NCI-H2227 (cell line): ENCODE data around the gene GNG11.

ENCODE experiments used
- DNase-seq: peaks from one replicate; lab custom pipeline; 2025; ENCODE audit not compliant: unreplicated experiment; lab: John Stamatoyannopoulos, UW

The GNG11 gene

GRCh38 chr7:93921607-93922566 lies at the start of gene GNG11:
TSS of gene GNG11 (plus strand) at chr7:93921735. CDS start at chr7:93922138, 403 bp downstream.
- peak; percentile 79 for DNase-seq

GRCh38 chr7:93873998-93874574 lies 47.4 kb upstream of the GNG11 start:
- no peak for DNase-seq

- no peak for DNase-seq
Measured at GRCh38 chr7:93877742-93878141, 43.8 kb upstream of the GNG11 start.

DNA sequence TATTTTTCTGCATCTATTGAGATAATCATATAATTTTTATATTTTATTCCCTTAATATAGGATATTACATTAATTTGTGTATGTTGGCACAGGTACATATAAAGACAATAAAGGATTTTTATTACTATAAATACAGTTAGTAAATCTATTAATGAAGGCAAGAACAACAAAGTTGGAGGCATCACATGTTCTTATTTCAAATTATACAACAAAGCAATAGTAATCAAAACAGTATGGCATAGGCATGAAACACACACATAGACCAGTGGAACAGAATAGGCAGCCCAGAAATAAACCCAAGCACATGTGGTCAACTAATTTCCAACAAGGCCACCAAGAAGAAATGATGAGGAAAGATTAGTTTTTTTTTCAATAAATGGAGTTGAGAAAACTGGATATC lies 42.2 kb upstream of the GNG11 start:
- no peak for DNase-seq

- DNase-seq: no peak
Measured at GRCh38 chr7:93882468-93882867, 39.1 kb upstream of the GNG11 start.

DNA sequence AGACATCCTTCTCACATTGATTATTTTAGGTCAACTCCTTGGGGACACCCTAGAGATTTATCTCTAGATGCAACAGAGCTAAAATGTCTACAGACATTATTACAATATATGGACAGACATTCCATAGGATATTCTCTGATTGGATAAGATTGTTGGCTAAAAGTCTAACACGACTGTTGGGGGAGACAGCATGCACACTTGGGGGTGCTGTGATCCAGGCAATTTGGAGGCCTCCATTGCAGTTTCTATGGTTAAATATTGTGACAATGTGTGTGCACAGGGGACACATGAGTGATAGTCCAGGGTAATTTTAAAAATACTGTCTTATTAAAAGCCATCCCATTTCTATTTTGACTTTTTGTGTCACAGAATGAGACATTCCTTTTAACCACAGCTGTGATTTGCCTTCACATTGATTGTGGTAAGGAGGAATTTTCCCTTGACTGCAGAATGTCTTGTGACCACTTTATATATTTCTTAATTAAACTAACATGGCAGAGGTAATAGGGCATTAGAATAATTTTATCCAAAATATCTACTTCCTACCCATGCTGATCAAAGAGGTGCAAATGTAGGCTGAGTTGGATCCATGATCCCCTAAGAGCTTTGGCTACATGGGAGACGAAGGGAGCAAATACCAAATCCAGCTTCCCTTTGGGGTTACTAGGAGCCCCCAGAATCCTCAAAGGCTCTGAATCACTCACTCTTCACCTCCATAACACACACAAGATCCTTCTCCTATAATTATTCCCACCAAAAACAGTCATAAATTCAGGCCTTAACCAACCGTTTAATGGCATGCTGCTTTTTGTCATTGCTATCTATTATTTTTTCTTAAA lies 38.2 kb upstream of the GNG11 start:
- no peak for DNase-seq

DNA sequence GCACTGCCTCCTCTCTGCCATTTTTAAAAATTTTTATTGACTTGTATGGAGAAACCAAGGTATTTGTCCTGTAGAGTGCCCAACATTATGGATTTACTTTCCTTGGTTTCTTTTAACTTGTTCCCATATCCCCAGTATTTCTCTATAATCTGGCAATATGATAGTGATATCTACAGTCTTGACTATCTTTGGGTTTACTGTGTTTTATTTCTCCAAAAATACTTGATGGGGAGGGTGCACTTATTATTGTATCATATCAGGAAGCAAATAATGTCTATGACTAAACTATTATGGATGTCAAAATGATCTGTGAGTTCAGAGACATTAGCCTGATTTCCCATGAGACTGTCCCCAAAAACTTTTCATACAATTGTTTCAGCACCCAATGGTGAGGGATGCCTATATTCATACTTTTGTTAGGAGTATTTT lies 37.6 kb upstream of the GNG11 start:
- DNase-seq: no peak

GRCh38 chr7:93884541-93884940 lies 37.0 kb upstream of the GNG11 start:
- no peak for DNase-seq

- DNase-seq: no peak
Measured at GRCh38 chr7:93889261-93889660, 32.3 kb upstream of the GNG11 start.

DNA sequence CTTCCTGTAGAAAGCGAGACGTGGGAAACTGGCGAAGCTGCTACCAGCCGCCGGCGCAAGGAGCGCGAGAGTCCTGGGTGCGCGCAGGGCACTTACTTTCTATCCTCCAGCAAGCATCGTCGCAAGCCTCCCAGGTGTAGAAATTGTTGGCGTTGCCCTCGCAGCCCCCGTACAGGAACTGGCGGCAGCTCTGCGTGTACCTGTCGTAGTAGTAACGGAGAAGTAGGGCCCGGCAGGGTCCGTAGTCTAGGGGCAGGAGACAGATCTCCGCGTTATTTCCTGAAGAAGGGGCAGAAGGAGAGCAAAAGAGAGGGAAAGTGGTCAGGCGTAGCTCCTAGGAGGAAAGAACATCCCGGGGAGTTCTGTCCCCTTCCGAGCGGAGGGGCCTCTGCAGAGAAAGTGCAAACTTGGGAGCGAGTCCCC lies 31.5 kb upstream of the GNG11 start:
- peak; percentile 74 for DNase-seq

GRCh38 chr7:93890464-93891068 lies 31.0 kb upstream of the GNG11 start, which contains the start of gene TFPI2:
TSS of gene TFPI2 (minus strand) at chr7:93890753. CDS start at chr7:93890678, 75 bp downstream.
- DNase-seq: peak; percentile 49

DNA sequence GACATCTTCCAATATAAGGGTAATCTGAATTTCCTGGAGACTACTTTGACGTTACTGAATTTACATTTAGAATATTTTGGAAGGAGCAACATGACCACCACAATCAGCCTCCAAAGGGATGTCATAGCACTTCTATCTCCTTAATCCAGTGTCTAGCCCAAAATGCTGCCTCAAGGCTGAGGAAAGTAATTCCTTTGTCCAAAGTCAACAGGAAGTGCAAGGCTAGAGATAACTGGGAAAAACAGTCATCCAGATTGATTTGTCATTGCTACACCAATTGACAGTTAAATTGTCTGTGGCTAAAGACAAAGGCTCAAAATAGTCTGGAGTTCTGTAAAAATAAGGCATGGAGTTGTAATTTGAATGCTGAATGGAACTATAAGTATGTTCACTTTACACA lies 27.1 kb upstream of the GNG11 start:
- no peak for DNase-seq

DNA sequence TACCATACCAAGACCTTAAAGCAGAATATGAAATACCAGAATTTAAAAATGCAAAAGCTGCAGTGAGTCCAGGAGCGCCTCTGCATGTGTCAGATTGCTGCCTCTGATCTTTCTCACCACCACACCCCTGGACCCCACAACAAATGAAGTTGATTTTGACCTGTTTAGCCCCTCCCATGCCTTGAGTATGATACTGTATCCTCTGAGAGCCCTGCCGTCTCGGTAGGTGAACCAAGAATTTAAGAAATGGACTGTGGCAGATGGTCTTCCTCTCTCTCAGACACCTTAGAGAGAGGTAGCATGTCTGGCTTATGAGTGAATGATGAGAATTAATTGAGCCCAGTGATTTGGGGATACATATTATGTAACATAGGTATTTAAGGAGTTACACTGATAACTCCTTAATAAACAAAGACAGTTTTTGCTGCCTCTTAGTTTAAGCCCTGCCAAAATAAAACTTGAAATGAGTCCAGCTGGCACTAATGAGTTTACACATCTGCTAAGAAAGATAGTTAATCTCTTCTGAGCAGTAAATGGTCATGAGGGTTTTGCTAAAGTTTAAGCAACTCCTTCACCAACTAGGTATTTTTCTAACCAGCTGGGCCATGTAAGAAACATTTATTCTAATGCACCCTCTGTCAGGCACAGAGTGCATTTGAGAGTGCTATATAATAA lies 26.4 kb upstream of the GNG11 start:
- DNase-seq: no peak

DNA sequence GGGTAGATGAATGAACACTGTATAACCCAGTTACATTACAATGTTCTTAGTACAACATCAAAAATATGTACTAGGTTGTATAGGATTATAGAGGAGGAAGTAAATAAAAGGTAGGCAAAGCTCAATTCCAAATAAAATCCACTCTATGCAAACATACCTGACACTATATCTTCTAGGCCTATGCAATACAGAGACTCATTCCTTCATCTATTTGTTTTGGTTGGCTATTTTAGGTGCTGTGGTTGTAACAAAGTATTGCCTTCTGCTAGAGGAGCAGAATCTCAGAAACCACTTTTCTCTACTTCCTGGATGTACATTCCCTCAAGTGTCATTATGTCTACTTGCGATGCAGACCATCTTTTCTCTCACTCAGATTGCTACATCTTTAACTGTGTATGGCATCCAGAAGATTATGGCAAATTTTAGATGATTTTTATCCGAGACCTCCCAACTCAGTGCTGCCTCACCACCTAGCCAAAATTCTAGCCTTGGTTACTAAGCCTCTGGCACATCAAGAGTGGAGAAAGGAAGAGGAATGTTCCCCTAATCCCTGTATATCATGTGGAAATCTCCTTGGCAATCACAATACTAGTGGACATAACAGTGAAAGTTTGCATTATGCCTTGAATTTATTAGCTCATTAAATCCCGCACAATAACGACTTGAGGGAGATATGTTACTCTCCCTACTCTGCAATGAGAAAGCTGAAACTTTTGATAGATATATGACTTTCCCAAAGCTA lies 25.5 kb upstream of the GNG11 start:
- no peak for DNase-seq

DNA sequence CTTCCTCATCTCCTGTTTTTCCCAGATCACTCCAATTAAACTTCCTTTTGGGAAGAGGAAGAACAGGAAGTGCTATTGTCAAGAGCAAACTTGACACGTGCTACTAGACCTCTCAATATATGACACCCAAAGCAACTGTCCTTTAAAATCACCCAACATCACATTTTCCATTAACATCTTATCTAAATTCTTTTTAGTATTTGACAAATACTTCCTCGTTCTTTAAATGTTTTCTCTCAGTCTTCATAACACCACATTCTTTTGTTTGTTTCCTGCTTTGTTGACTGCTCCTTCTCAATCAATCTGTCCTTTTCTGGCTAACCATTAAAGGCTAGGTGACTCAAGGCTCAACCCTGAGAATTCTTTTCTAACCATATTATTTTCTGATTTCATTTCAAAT lies 23.9 kb upstream of the GNG11 start:
- no peak for DNase-seq

- DNase-seq: peak; percentile 43
Measured at GRCh38 chr7:93902777-93903423, 18.6 kb upstream of the GNG11 start.

- no peak for DNase-seq
Measured at GRCh38 chr7:93906267-93906666, 15.3 kb upstream of the GNG11 start, which contains the start of gene GNGT1. TSS of gene GNGT1 (plus strand) at chr7:93906567. CDS start at chr7:93906747, 180 bp downstream.

DNA sequence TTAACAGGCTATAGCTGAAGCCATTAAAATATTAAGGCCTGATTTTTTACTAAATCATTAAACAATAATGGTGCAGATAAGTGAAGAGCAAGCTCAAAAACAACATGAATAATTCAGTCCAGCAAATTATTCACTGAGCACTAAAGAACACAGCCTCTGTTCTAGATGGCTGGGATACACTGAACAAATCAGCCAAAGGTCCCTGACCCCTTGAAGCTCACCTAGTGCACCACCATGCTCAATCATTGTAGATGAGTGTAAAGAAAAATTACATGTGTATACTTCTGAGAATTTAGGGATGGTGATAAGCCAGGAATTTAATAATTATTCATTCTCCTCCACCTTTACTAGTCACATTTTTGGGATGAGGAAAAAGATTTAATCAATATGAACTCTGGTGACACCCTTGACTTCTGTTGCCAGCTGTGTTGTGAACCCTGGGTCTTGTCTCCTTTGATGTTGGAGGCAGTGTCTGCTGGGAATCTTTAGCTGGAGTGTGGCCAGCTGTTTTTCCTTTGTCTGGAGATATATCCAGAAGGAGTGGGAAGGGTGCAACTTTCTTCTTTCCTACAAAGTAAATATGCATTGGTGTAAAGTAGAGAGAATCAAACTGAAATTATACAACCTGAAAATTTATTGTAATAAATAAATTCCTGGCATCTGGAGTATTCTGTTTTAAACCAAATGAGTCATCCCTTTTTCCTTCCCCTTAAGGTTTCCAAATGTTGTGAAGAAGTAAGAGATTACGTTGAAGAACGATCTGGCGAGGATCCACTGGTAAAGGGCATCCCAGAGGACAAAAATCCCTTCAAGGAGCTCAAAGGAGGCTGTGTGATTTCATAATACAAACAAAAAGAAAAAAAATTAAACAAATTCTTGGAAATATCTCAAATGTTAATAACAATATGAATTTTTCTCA lies 11.2 kb upstream of the GNG11 start:
- DNase-seq: no peak
